Psoas muscle (tissue), 8 donors: ENCODE measurements around the gene MCL1. TPM values are rescaled to one million over a fixed set of nuclear protein-coding genes. Genes with fewer than 3 reads are reported as not detected.

ENCODE experiments used
- ATAC-seq, 4 donors: fragments of 200-7000 bp; cut with Tn5 transposase; one replicate each; pipeline ENCODE4 v1.9.1; 2020; ENCODE audit warnings: moderate library complexity in 3 of 4, mild to moderate bottlenecking in 2 of 4
- DNase-seq, 2 donors: peaks; one replicate each; pipeline ENCODE4 v3.0.0-alpha.2; 2020
- H3K27ac ChIP-seq: fragments of 200-600 bp; one replicate; pipeline ENCODE4 v1.8.0; 2022
- H3K27me3 ChIP-seq, 3 donors: fragments of 200-600 bp in 1 of 3; one replicate each; pipeline versions ENCODE4 v1.6.1 to v1.8.0; 2013 to 2022; ENCODE audit warnings: low read length in 2 of 3, mild to moderate bottlenecking in 2 of 3, moderate library complexity in 1 of 3; ENCODE audit not compliant: insufficient read depth in 3 of 3
- H3K36me3 ChIP-seq, 2 donors: fragments of 200-600 bp in 1 of 2; one replicate each; pipeline versions ENCODE4 v1.6.1 to v1.8.0; 2013 to 2022; ENCODE audit warnings: low read depth in 1 of 2, mild to moderate bottlenecking in 1 of 2, moderate library complexity in 1 of 2; ENCODE audit not compliant: insufficient read depth in 1 of 2
- H3K4me1 ChIP-seq: fragments of 200-600 bp; one replicate; pipeline ENCODE4 v1.8.0; 2022
- H3K4me3 ChIP-seq: fragments of 200-600 bp; one replicate; pipeline ENCODE4 v1.8.0; 2022; ENCODE audit warnings: mild to moderate bottlenecking
- H3K9me3 ChIP-seq: fragments of 200-600 bp; one replicate; pipeline ENCODE4 v1.8.0; 2022
- WGBS, 3 donors: extraction: QIAGEN DNeasy Blood & Tissue Kit; methylation state at CpG; one replicate each; pipeline versions ENCODE4 v1.1.6 to v1.1.7; 2013; 5-methylcytosine and 5-hydroxymethylcytosine counted together
- intact Hi-C, 2 donors: fragments of 100-400 bp; cut with DNase I; formaldehyde crosslinking; loops; one replicate each; pipeline versions ENCODE4 v1.11.0 to v1.14.2; 2022
- polyA plus RNA-seq, 3 donors: library from polyadenylated mRNA; stranded (reverse); fragments of 200-250 nt; gene quantifications; one replicate each; pipeline ENCODE4 v1.2.3, GENCODE V29; 2013
- total RNA-seq, 4 donors: library from RNA; stranded (reverse); fragmentation: NEBNext Ultra II Directional in 2 of 4; extraction: Animal tissue kit (Norgen Biotek cat#: 25700) in 2 of 4; gene quantifications; one replicate each; pipeline versions ENCODE4 v1.2.1 to v1.2.4, GENCODE V29; 2021 to 2023
- TF ChIP-seq, protein P1 (sequence below): fragments of 200-600 bp; IDR thresholded peaks from one replicate; pipeline ENCODE4 v1.8.0; 2022; ENCODE audit warnings: antibody characterized with exemption
- donor health status: healthy with polysubstance abuse.
- donor health status: DM: no; HTN: no; CAD: no; lungs with moderate emphysema.
- donor health status: Bipolar disorder and iron deficiency.
- donor health status: healthy.
- donor health status: DM: yes; HTN: yes; CAD: no.
- donor health status: DM: no; HTN: no; CAD: no.
- donor health status: DM: no; HTN: no; CAD: no.
- donor health status: DM: yes; HTN: yes; CAD: no.

MCL1 gene
- total and polyA plus RNA-seq, 7 donors = 97.2 to 192 (median 128) TPM

DNA sequence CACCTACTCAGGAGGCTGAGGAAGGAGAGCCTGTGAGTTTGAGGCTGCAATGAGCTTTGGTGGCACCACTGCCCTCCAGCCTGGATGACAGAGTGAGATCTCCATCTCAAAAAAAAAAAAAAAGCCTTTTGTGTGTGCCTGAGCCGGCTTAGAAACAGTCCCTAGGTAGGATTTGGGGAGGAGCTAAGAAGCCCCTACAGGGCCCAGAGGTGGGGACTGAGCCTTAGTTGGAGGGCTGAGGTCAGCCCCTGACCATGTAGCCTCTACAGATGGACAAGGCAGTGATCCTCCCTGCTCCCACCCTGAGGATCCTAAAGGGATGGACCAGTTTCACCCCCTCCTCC lies 27.7 kb downstream of the MCL1 start:
- WGBS, 3 donors = 14 to 41% (median 30%) methylated on average over 1 of the region's 1 CpG
- Histone ChIP-seq H3K27me3 (no peaks in the 10 kb centered on the region), H3K36me3 (peaks cover 0 to 15% of the 10 kb centered on the region in 2 donors), H3K27ac (peak overlapping the region; percentile 78), H3K4me1 (peaks cover 10% of the 10 kb centered on the region), H3K9me3 (no peaks in the 10 kb centered on the region), H3K4me3 (no peak overlapping the region)
- intact Hi-C loops = no loop called here
- DNase-seq = no peak
- TF ChIP-seq, protein P1, sequence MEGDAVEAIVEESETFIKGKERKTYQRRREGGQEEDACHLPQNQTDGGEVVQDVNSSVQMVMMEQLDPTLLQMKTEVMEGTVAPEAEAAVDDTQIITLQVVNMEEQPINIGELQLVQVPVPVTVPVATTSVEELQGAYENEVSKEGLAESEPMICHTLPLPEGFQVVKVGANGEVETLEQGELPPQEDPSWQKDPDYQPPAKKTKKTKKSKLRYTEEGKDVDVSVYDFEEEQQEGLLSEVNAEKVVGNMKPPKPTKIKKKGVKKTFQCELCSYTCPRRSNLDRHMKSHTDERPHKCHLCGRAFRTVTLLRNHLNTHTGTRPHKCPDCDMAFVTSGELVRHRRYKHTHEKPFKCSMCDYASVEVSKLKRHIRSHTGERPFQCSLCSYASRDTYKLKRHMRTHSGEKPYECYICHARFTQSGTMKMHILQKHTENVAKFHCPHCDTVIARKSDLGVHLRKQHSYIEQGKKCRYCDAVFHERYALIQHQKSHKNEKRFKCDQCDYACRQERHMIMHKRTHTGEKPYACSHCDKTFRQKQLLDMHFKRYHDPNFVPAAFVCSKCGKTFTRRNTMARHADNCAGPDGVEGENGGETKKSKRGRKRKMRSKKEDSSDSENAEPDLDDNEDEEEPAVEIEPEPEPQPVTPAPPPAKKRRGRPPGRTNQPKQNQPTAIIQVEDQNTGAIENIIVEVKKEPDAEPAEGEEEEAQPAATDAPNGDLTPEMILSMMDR = no peak
- peak in 1 of 4 donors; percentile 1 for ATAC-seq

DNA sequence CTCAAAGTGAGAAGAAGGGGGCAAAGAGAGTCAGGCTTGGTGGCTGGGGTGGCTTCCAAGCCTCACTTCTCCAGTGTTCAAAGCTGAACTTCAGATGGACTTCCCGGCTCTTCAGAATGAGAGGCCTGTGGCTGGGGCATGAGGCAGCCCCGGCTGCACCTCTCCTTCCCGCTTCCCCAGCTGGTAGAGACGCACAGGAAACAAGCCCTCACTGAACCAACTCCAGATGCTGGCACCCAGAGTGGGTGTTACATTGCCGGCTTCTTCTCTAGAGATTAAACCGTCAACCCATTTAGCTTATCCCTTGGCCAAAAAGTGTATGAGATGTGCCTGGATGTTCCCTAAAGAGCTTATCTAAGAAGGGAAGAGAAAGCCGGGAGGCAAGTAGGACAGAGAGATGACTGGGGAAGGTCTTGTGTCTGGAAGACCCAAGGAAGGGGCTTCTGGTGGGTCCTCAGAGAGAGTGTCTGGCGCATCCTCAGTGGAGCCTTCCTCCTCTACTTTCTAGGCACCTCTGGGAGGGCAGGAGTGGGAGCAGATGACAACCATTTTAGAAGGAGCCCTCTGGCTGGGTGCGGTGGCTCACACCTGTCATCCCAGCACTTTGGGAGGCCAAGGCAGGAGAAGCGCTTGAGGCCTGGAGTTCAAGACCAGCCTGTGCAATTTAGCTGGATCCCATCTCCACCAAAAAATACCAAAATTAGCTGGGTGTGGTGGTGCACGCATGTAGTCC lies 28.2 kb downstream of the MCL1 start:
- TF ChIP-seq, protein P1 = no peak
- Histone ChIP-seq H3K36me3 (peaks cover 0 to 9% of the 10 kb centered on the region in 2 donors), H3K27me3 (no peaks in the 10 kb centered on the region), H3K4me3 (peak overlapping the region; percentile 66), H3K9me3 (no peaks in the 10 kb centered on the region), H3K27ac (peak overlapping the region; percentile 78), H3K4me1 (peaks cover 10% of the 10 kb centered on the region)
- intact Hi-C loops = no loop called here
- WGBS, 3 donors = 52 to 63% (median 53%) methylated on average over 11 of the region's 11 CpGs
- DNase-seq (no peak), ATAC-seq (no peak)

- 21 to 37% (median 34%) methylated on average over 21 to 22 of the region's 22 CpGs for WGBS, 3 donors
- peak in 2 of 4 donors; percentile 5 to 15 for ATAC-seq
Measured at GRCh38 chr1:150550222-150551050, 29.0 kb downstream of the MCL1 start.

DNA sequence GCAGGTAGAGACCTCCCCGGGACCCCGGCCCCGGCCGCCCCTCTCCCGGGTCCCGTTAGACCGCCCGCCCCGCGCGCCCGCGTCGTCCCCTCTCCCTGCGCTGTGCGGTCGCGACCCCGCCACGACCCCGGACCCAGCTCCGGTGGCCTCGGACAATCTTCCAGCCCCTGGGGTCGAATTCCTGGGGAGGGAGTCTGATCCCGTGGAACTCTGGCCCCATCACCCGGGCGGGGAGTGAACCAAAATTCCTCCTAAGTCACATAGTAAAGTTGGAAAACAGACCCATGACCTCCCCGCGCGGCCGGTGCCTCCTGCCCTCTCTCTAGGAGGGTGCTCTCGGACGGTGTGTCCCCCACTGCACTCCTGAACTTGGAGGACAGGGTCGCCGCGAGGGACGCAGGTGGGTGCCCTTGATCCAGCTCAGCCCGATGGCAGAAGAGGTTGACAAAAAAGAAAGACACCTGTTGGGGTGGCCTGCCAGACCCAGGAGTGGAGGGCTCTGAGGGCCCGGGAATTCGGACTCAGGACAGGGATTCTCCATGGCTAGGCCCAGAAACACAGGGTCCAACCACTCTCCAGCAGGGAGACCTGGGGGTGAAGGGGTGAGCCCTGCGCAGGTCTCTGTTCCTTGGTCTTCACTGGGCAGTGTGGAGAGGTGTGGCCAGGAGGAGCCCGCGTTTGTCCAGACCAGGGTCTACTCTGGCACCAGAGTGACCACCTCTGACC lies 29.8 kb downstream of the MCL1 start:
- 7 to 14% (median 7%) methylated on average over 21 to 43 of the region's 43 CpGs for WGBS, 3 donors
- peak overlapping the region; percentile 78 for H3K27ac ChIP-seq
- intact Hi-C loops = no loop called here
- no peaks in the 10 kb centered on the region for H3K27me3 ChIP-seq
- peaks cover 10% of the 10 kb centered on the region for H3K4me1 ChIP-seq
- TF ChIP-seq, protein P1 = no peak
- ATAC-seq = peak; percentile 10 to 44 (median 20)
- DNase-seq = peak; percentile 60 to 76
- peak overlapping the region; percentile 66 for H3K4me3 ChIP-seq
- H3K9me3 ChIP-seq = no peaks in the 10 kb centered on the region
- H3K36me3 ChIP-seq = no peaks in the 10 kb centered on the region

More at GRCh38 chr1:150550222-150551050, 29.0 kb downstream of the MCL1 start:
- Histone ChIP-seq H3K4me3 (peak overlapping the region; percentile 66), H3K27ac (peak overlapping the region; percentile 78), H3K36me3 (peaks cover 0 to 3% of the 10 kb centered on the region in 2 donors), H3K27me3 (no peaks in the 10 kb centered on the region), H3K4me1 (peaks cover 10% of the 10 kb centered on the region), H3K9me3 (no peaks in the 10 kb centered on the region)
- intact Hi-C loops = no loop called here
- TF ChIP-seq, protein P1 = no peak
- peak; percentile 67 to 68 for DNase-seq
